Endothelial cell of umbilical vein (primary cell): ENCODE results near the gene AIMP1. TPM values are rescaled to one million over a fixed set of nuclear protein-coding genes. Genes with fewer than 3 reads are reported as not detected.

Experiments
- BruUV-seq: library from RNA; stranded (reverse); fragments of 400-500 nt; replicated peaks from 2 replicates; lab custom pipeline; 2021; lab: Mats Ljungman, UMichigan
- CTCF ChIA-PET: fragments of 300-600, 350-600 bp; sonication (Branson Sonifier 250); formaldehyde crosslinking; loops from one replicate; lab custom pipeline; 2021; ENCODE audit warnings: antibody characterized with exemption, inconsistent platforms; lab: Charles Lee
- POLR2A ChIA-PET: fragments of 300-600, 350-600 bp; sonication (Branson Sonifier 250); formaldehyde crosslinking; loops from one replicate; lab custom pipeline; 2021; ENCODE audit warnings: antibody characterized with exemption, inconsistent platforms; lab: Charles Lee
- DNase-seq: peaks from one replicate; pipeline ENCODE4 v3.0.0-alpha.2; 2011; ENCODE audit warnings: low read depth, low spot score
- FAIRE-seq: peaks from 2 replicates; lab custom pipeline; 2011; peaks lifted over from hg19 to GRCh38; lab: Jason Lieb, UNC
- H2AFZ ChIP-seq: 2 replicates; pipeline ENCODE4 v1.6.0; 2012; ENCODE audit warnings: low read depth, low read length, control low read depth, inconsistent platforms
- H3K27ac ChIP-seq: 2 replicates; pipeline ENCODE4 v1.5.1; 2011; ENCODE audit warnings: low read depth, mild to moderate bottlenecking, control low read depth, low read length, moderate library complexity; ENCODE audit not compliant: insufficient read depth
- H3K27me3 ChIP-seq, 2 experiments: 2 replicates each; pipeline versions ENCODE4 v1.6.0 to v1.6.1; 2011; ENCODE audit warnings: low read length in 2 of 2, mixed read lengths in 1 of 2; ENCODE audit not compliant: control insufficient read depth in 2 of 2, insufficient read depth in 2 of 2
- H3K36me3 ChIP-seq, 2 experiments: 2 replicates in 1 of 2; 3 replicates in 1 of 2; pipeline ENCODE4 v1.5.1; 2011; ENCODE audit warnings: low read length in 2 of 2, mild to moderate bottlenecking in 1 of 2, moderate library complexity in 1 of 2; ENCODE audit not compliant: control insufficient read depth in 2 of 2, insufficient read depth in 2 of 2; ENCODE audit errors: extremely low read depth in 1 of 2
- H3K4me1 ChIP-seq: 3 replicates; pipeline ENCODE4 v1.5.1; 2011; ENCODE audit warnings: mild to moderate bottlenecking, low read length; ENCODE audit not compliant: control insufficient read depth, insufficient read depth; ENCODE audit errors: extremely low read depth
- H3K4me2 ChIP-seq: 2 replicates; pipeline ENCODE4 v1.6.1; 2011; ENCODE audit warnings: low read length, control low read depth, mixed read lengths; ENCODE audit not compliant: insufficient read depth
- H3K4me3 ChIP-seq, 3 experiments: fragments of 200-600 bp in 1 of 3; sonication (generic), shearing (Covaris generic) in 1 of 3; replicated peaks in 1 of 3; 2 replicates each; pipeline ENCODE4 v1.5.1; 2011 to 2016; ENCODE audit warnings: control low read depth in 3 of 3, low read length in 3 of 3, mild to moderate bottlenecking in 2 of 3, inconsistent platforms in 1 of 3, low read depth in 1 of 3, moderate library complexity in 1 of 3; ENCODE audit not compliant: insufficient read depth in 1 of 3
- H3K79me2 ChIP-seq: 2 replicates; pipeline ENCODE4 v1.6.0; 2012; ENCODE audit warnings: low read length, inconsistent platforms; ENCODE audit not compliant: control insufficient read depth, insufficient read depth
- H3K9ac ChIP-seq: replicated peaks from 2 replicates; pipeline ENCODE3; 2011; ENCODE audit warnings: low read length, control low read depth; ENCODE audit not compliant: insufficient read depth; ENCODE audit errors: extremely low read depth
- H3K9me1 ChIP-seq: replicated peaks from 3 replicates; pipeline ENCODE4 v1.6.0; 2011; ENCODE audit warnings: mild to moderate bottlenecking, low read length; ENCODE audit not compliant: control insufficient read depth, insufficient read depth; ENCODE audit errors: extremely low read depth
- H3K9me3 ChIP-seq: replicated peaks from 2 replicates; pipeline ENCODE4 v1.5.1; 2012; ENCODE audit warnings: low read length, inconsistent platforms; ENCODE audit not compliant: control insufficient read depth, insufficient read depth
- H4K20me1 ChIP-seq: replicated peaks from 2 replicates; pipeline ENCODE3; 2011; ENCODE audit warnings: mild to moderate bottlenecking, low read length; ENCODE audit not compliant: control insufficient read depth, insufficient read depth; ENCODE audit errors: extremely low read depth
- EZH2 ChIP-seq: IDR thresholded peaks from 2 replicates; pipeline ENCODE4 v1.6.1; 2012; ENCODE audit warnings: borderline replicate concordance, low read depth, mild to moderate bottlenecking, moderate library complexity, low read length, inconsistent platforms; ENCODE audit not compliant: severe bottlenecking
- FOS ChIP-seq: IDR thresholded peaks from 2 replicates; pipeline ENCODE4 v1.6.1; 2011; ENCODE audit warnings: mild to moderate bottlenecking, low read length, moderate library complexity, borderline replicate concordance; ENCODE audit not compliant: insufficient read depth
- GATA2 ChIP-seq: IDR thresholded peaks from 2 replicates; pipeline ENCODE4 v1.7.0; 2011; ENCODE audit warnings: low read depth, mild to moderate bottlenecking, moderate library complexity, mixed read lengths, low read length; ENCODE audit not compliant: insufficient read length, insufficient read depth
- JUN ChIP-seq: IDR thresholded peaks from 2 replicates; pipeline ENCODE4 v1.6.1; 2011; ENCODE audit warnings: borderline replicate concordance, low read depth; ENCODE audit not compliant: insufficient read length, insufficient read depth
- MYC ChIP-seq: IDR thresholded peaks from one replicate; pipeline ENCODE4 v1.6.1; 2011; ENCODE audit warnings: mild to moderate bottlenecking, low read depth, low read length
- POLR2A ChIP-seq: IDR thresholded peaks from 2 replicates; pipeline ENCODE4 v1.6.1; 2012; ENCODE audit warnings: low read depth, mild to moderate bottlenecking, control low read depth, low read length
- POLR2AphosphoS5 ChIP-seq: IDR thresholded peaks from 2 replicates; pipeline ENCODE4 v1.6.1; 2012; ENCODE audit warnings: low read depth, mild to moderate bottlenecking, control low read depth, low read length, moderate library complexity; ENCODE audit not compliant: insufficient read depth
- dilution Hi-C: fragments of 300-500 bp; cut with MboI; formaldehyde crosslinking; loops from one replicate; pipeline ENCODE4 v1.15.0; 2019; ENCODE audit warnings: low sequenced_read_pairs; ENCODE audit not compliant: extremely low pct_ligation_motif_present
- intact Hi-C: fragments of 100-400 bp; cut with micrococcal nuclease; formaldehyde crosslinking; loops from one replicate; pipeline ENCODE4 v1.10.0; 2022
- polyA plus RNA-seq, 4 experiments: library from polyadenylated mRNA; depleted of rRNA in 3 of 4; stranded (reverse) in 3 of 4; unstranded in 1 of 4; fragments of >200 nt; gene quantifications; 2 replicates each; pipeline versions ENCODE4 v1.2.1 to v1.2.3, GENCODE V29; 2011 to 2012; ENCODE audit warnings: missing spikeins in 1 of 4
- total RNA-seq: library from RNA; stranded (reverse); gene quantifications from 2 replicates; pipeline ENCODE4 v1.2.3, GENCODE V29; 2021
- TF ChIP-seq, protein P1 (sequence below), 2 donors: IDR thresholded peaks; 1 replicate in 1 of 2; 2 replicates in 1 of 2; pipeline ENCODE4 v1.5.1; 2011; ENCODE audit warnings: low read length in 2 of 2, mild to moderate bottlenecking in 2 of 2, moderate library complexity in 2 of 2, control low read depth in 1 of 2, inconsistent platforms in 1 of 2, low read depth in 1 of 2; ENCODE audit not compliant: insufficient read depth in 1 of 2; ENCODE audit errors: extremely low read depth in 1 of 2
- TF ChIP-seq, protein P2 (sequence below): IDR thresholded peaks from 2 replicates; pipeline ENCODE4 v1.6.1; 2011; ENCODE audit not compliant: insufficient read depth, insufficient read length

The AIMP1 gene
- total and polyA plus RNA-seq, 2 donors (not counting 3 experiments of a cell fraction or from before 2014, with no cell fraction given): 6.4 to 42.4 TPM

DNA sequence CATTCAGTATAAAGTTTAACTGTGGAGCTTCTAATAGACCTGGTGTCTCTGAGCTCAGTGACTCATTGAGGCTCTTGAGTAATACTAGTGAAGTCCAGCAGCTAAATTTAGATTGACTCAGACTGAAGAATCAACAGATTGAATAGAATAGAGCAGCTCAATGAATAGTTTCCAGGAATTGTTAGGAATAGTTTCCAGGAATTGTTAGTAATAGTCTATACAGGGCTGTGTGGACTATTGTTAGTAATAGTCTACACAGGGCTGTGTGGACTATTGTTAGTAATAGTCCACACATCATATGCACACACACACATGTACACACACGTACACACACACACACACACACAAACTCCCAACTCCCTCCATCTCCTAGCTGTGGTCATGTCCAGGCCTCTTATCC, 49.3 kb downstream of the AIMP1 start:
- Histone ChIP-seq H3K27ac (peak overlapping the region; percentile 41), H3K9ac (peak overlapping the region; percentile 12), H3K9me3 (no peaks in the 10 kb centered on the region), H2AFZ (no peak overlapping the region), H3K79me2 (no peaks in the 10 kb centered on the region), H3K27me3 (peaks cover 0 to 2% of the 10 kb centered on the region in 2 experiments), H4K20me1 (no peaks in the 10 kb centered on the region), H3K36me3 (no peaks in the 10 kb centered on the region), H3K9me1 (no peaks in the 10 kb centered on the region), H3K4me2 (peak overlapping the region; percentile 69), H3K4me3 (no peak overlapping the region), H3K4me1 (peaks cover 19% of the 10 kb centered on the region)
- DNase-seq (peak; percentile 91), FAIRE-seq (peak; percentile 95)
- intact Hi-C loops (loop anchor here (1.0 to 5.0 kb wide), 2 partner anchors 49 to 327 kb away; partner anchors contain the start of genes AIMP1 and TBCK), dilution Hi-C loops (no loop called here)
- no TSS peak for BruUV-seq
- ChIA-PET POLR2A (no interaction called here), CTCF (interaction anchor here (0.6 to 3.3 kb wide), 18 partner anchors 11 to 532 kb away, joined by 3 to 37 read pairs (median 4); no protein-coding TSS in a partner anchor)
- TF ChIP-seq POLR2A (no peak), JUN (peak; percentile 90), EZH2 (no peak), GATA2 (no peak), POLR2AphosphoS5 (peak; percentile 58), FOS (peak; percentile 86), MYC (no peak)
- TF ChIP-seq, protein P1, sequence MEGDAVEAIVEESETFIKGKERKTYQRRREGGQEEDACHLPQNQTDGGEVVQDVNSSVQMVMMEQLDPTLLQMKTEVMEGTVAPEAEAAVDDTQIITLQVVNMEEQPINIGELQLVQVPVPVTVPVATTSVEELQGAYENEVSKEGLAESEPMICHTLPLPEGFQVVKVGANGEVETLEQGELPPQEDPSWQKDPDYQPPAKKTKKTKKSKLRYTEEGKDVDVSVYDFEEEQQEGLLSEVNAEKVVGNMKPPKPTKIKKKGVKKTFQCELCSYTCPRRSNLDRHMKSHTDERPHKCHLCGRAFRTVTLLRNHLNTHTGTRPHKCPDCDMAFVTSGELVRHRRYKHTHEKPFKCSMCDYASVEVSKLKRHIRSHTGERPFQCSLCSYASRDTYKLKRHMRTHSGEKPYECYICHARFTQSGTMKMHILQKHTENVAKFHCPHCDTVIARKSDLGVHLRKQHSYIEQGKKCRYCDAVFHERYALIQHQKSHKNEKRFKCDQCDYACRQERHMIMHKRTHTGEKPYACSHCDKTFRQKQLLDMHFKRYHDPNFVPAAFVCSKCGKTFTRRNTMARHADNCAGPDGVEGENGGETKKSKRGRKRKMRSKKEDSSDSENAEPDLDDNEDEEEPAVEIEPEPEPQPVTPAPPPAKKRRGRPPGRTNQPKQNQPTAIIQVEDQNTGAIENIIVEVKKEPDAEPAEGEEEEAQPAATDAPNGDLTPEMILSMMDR (IDR thresholded peaks at IDR 0.05; ENCODE audit: extremely low read depth in 1 of 2, insufficient read depth in 1 of 2, low read depth in 1 of 2, low read length in 2 of 2): no peak
- TF ChIP-seq, protein P2, sequence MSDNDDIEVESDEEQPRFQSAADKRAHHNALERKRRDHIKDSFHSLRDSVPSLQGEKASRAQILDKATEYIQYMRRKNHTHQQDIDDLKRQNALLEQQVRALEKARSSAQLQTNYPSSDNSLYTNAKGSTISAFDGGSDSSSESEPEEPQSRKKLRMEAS: no peak
